HG03280 (cell line): ENCODE data around the gene C20orf144.

Source experiments
- ATAC-seq: cut with Tn5 transposase; IDR thresholded peaks from one replicate; pipeline ENCODE4 v1.9.1; 2021; ENCODE audit warnings: mild to moderate bottlenecking, moderate library complexity; ENCODE audit not compliant: unreplicated experiment

C20orf144 gene

DNA sequence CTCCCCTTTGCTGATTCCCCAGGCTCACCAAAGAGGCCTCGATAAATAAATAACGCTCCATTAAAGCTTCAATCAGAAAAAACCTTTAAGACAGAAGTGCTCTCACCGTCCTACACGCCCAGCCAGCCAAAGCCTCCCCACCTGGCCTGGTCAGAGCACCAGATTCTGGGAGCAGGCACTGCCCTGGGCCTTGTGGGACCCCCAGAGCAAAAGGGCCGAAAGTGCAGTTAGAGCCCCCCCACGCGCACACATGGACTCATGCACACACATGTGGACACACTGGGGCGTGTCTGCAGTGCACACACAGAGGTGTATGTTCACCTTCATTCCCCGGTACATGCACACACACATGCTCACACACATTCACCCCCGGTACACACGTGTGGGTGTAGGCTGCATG lies 14.0 kb downstream of the C20orf144 start:
- no peak for ATAC-seq

- no peak for ATAC-seq
These were observed 14.8 kb downstream of the C20orf144 start for GRCh38 chr20:33676652-33677645.

GRCh38 chr20:33677991-33678702 lies 16.0 kb downstream of the C20orf144 start:
- no peak for ATAC-seq

DNA sequence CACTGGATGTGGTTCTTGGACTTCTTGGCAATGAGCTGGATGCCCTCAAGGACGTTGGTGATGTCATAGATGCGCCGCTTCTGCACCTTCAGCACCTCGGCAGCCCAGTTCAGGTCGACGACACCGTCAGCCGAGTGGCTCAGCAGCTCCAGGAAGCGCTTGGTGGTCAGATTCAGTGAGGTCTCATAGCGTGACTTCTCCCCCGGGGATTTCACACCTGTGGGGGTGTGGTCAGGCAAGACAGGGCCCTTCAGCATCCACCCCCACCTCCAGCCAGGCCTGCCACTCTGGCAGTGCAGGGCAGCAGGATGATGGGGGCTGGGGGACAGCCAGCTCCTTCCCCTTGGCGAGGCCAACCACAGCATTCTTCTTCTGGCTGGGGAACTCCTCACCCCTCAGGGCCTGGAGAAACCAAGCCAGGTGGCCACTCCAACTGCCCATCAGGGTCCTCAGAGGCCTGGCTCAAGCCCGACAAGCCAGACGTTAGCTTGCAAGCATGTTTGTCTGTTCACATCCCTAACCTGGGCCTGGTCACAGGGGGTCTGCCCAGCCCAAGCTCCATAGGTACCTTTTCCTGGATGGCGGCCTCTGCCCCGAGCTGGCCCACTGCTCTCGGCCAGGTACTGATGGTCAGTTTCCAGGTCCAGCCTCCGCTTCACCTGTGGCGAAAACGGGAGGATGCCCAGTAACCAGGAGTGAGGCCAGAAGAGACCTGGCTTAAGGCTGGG lies 17.8 kb downstream of the C20orf144 start:
- ATAC-seq: no peak

GRCh38 chr20:33680686-33681085 lies 18.6 kb downstream of the C20orf144 start:
- ATAC-seq: no peak

DNA sequence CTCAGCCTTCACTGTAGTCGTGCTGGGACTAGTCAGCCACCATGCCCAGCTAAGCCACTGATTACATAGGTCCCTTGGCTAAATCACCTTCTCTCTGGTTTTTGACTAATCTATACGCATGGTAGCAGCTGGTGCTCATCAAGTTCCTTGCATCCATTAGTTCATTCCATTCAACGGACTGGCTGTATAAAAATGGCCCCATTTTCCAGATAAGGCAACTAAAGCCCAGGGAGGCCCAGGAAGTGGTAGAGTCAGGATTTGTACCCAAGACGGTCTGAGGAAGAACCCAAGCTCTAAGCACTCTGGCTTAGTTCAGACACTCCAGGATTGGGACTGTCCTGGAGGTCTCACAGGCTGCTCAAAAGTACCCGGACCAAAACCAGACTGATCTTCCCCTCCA lies 19.2 kb downstream of the C20orf144 start:
- no peak for ATAC-seq

GRCh38 chr20:33681728-33682353 lies 19.7 kb downstream of the C20orf144 start:
- no peak for ATAC-seq

DNA sequence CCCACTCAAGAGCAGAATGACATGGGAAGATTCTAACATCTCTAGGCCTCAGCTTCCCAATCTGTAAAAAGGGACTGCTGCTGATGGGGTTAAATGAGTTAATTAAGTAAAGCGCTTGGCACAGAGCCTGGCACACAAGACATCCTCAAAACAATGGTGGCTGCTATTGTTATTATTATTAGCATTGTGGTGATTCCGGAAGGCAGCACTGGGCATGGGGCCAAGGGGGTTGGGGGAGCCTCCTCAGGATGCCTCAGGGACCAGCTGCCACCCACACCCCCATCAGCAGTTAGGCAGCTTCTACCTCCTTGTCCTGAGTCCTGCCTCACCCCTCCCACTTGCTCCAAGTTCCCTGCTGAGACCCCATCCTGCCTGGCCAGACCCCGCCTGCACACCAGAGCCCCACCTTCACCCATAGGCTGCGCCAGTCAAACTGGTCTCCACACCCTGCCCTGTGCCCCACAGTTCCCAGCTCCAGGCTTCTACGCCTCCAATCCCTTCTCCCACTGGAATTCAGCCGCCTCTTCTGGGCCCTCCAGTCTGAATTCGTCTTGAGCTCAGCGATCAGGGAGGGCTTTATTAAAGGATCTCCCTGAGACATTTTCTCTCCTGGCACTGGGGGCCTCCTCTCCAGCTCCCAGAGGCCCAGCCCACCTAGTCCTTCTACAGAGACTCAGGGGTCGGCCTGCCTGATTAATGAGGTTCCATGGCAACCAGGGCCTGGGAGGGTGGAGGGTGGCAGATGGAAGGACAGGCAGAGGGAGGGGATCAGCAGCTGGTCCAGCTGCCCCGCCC lies 22.6 kb downstream of the C20orf144 start:
- ATAC-seq: no peak

- peak; percentile 38 for ATAC-seq
These were observed 23.4 kb downstream of the C20orf144 start for GRCh38 chr20:33685328-33686099.

DNA sequence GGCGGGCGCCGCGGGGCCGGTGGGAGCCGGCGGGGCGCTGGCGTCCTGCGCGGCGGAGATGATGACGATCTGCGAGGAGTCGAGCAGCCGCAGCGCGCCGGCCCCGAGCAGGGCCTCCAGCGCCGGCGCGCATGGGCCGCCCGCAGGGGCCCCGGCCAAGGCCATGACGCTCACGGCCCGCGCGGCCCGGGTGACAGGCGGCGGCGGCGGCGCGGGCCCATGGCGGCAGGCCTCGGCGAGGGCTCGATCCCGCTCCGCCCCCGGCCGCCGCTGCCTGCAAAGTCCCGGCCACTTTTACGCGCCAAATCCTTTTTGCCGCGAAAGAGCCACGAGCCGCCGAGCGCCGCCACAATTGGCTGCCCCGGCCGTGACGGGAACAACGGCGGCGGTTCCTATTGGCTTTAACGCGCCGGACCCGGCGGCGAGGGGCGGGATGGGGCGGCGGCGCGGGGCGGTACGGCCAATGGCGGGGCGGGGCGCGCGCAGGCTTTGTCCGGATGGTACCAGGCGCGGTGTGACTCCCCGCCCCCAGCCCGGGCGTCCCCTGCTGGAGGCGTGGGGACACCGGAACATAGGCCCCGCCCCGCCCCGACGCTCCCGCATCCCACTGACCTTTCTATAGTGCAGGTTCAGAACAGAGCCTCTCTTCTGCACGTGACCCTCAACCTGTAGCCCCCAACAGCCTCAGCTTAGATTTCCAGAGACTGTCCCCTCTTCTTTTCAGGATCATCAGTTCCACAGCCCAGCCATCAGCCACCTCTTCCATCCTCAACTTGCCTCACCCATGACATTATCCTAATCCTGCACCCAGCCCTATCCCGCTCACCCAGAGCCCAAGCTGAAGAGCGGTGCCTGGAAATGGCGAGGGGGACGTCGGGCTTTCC lies 24.2 kb downstream of the C20orf144 start, which contains the start of gene E2F1:
E2F1 (minus strand) TSS at position 286 of the 884 bp plus-strand sequence; CDS start at position 165, 121 bp downstream.
- peak; percentile 82 for ATAC-seq

DNA sequence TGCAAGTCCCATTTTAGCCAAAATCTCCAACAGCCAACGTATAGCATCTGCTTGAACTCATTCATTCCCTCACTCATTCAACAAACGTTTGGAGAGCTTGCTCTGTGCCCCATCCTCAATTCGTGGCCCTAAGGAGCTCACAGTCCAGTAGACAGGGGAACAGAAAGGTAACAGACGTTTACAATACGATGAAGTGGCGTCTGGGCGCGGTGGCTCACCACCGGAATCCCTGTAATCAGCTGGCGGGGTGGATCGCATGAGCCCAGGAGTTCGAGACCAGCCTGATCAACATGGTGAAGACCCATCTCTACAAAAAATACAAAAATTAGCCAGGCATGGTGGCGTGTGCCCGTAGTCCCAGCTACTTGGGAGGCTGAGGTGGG lies 24.8 kb downstream of the C20orf144 start:
- no peak for ATAC-seq

GRCh38 chr20:33687370-33687915 lies 25.3 kb downstream of the C20orf144 start:
- ATAC-seq: no peak

DNA sequence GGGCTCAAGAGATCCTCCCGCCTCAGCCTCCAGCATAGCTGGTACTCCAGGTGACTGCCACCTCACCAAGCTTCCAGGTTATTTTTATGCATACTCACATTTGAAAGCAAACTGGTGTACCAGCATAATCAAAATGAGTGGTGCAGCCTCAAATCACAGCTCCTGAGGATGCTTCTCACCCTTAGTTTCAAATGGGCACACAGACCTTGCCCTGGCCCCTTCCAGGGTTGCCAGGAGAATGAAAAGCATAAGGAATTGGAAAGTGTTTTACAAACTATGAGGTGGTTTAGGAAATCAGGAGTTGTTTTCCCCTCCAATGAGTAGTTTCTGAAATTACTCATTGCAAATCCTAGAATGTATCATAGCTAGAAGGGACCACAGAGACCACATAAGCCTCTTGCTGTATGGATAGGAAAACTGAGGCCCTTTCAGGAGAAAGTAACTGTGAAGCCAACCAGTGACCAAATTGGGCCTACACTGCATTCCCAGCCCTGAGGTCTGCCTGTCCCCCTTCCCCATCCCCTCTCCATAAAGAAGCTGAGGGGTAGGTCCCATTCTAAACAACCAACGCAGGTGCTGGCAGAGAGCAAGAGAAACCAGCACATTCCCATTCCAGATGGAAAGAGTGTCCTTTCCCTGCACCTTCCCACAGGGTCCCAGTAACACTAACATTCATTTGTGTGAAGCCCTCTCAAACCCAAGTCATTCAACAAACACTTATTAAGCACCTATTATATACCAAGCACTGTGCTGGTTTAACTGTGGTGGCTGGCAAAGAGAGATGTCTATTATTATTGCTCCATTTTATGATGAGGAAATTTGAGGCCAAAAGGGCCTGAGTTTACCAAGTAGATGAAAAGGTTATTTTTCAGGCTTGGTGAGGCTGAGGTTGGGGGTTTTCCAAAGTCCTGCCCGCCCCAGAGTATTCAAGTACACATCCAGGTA lies 26.1 kb downstream of the C20orf144 start:
- no peak for ATAC-seq

DNA sequence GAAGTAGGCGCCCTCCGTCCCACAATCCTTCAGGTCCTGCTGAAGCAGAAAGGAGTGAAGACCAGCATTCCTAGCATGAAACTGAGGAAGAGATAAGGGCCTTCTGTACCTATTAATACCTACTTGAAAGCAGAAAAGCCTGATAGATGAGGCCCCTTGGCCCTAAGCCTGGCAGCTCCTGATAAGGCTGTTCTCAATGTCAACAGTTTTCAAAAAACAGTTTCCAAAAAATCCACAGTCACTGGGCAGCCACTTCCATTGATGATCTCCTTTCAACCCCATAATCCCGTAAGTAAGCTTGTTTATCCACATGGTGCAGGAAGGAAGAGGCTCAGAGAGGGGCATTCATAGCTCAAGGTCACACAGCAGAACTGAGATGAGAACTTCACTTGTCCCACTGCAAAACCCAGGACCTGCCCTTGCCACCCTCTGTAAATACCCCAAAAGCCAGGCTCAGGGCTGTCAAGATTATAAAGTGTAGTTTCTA lies 26.9 kb downstream of the C20orf144 start:
- no peak for ATAC-seq

DNA sequence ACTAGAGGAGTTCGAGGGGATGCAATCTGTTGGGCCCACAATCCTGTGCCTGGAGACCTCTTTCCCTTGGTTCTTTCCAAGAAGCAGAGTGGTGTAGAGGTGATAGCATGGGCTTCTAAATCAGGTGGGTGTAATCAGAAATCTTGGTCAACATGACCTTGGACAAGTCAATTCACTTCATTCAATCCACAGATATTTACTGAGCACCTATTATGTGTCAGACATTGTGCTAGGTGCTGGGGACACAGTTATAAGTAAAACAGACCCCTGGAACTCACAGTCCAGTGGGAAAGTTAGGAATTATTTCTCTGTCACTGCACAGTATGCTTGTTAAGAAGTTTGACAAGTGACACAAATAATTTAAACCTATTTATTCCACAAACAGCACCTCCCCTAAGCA lies 27.4 kb downstream of the C20orf144 start:
- ATAC-seq: no peak

DNA sequence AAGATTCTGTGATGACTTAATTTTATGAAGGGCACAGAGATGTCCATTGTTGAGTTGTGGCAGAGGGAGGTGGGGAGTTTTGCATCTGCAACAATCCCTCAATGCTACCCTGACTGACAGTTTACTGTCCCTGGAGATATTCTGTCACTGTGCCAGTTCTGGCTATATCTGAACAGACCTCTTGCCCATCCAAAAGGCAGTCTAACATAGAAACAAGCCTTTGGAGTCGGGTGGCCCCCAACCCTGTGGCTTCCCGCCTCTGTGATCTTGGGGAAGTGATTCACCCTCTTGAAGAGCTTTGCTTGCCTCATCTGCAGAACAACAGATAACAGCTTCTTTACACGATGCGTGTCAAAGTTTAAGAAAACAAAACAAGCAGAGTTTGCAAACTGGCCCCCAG lies 27.8 kb downstream of the C20orf144 start:
- ATAC-seq: no peak

DNA sequence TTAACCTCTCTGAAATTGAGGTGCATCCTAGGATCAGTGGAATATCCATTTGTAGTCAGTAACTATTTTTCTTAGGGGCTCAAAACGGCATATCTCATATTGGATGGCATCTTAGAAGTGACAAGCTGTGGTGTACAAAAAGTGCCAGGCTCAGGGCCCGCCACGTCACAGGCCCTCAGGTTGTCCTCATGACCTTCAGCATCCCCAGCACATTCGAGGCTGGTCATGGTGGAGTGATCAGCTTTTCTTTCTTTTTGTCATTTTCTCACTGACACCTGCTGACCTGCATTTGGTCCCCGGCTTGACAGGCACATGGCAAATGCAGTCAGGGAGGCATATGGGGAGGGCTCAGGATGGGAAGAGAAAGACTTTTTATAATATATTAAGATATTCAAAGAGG lies 31.2 kb downstream of the C20orf144 start:
- no peak for ATAC-seq
